Hematopoietic multipotent progenitor cell treated with erythropoietin and hydrocortisone succinate and interleukin-3 and kit ligand, for 6 days (in vitro differentiated cells): ENCODE results near the gene IST1.

Experiments used
- DNase-seq: peaks from one replicate; pipeline ENCODE4 v3.0.0-alpha.2; 2015

The IST1 gene

GRCh38 chr16:71969353-71969752 lies 74.0 kb downstream of the IST1 start:
- DNase-seq: no peak

- DNase-seq: no peak
Observed at GRCh38 chr16:71971571-71971970, 76.2 kb downstream of the IST1 start.

GRCh38 chr16:71972356-71972755 lies 77.0 kb downstream of the IST1 start:
- DNase-seq: no peak

DNA sequence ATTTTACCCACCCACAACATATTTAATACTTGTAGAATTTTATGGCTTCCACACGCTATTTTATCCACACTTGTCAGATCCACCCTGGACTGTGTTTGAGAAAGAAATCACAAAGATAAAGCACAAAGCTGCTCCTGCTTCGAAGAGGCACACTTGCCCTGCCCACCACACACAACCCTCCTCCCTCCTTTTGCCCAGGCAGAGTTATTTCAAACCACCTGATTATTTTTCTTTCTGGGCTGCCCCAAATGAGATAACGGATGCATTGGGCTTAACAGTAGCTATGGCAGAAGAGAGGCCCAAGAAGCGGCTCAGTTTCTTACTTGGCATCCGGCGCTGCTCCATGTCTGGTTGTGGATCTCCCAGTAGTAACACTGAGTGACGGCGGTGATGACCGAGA lies 77.7 kb downstream of the IST1 start:
- DNase-seq: peak; percentile 63

DNA sequence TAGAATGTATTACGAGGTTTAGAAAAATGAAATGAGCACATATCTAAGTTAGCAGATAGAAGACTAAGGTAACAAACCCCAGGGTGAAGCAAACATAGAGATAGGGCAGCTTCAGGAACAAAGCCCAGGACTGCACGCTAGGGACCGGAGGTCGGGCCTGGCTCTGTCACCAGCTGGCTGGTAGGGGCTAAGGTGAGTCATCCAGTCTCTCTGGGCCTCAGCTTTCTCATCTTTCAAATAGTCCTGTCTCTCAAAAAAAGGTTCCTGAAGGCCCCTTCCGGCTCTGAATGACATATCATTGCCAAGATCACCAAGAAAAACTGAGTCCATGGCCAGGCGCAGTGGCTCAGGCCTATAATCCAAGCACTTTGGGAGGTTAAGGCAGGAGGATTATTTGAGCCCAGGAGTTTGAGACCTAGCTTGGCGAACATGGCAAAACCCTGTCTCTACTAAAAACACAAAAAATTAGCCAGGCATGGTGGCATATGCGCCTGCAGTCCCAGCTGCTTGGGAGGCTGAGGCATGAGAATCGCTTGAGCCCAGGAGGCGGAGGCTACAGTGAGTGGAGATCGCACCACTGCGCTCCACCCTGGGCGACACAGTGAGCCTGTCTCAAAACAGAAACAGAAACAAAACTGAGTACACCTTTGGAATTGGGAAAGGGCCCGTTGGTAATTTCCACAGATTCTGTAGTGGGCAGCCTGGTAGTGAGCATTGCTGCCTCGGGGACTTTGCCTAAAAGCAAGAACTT lies 78.9 kb downstream of the IST1 start:
- DNase-seq: no peak
